ENCODE measurements around the gene LENEP.

- TF ChIP-seq EZH2 (IDR thresholded peaks at IDR 0.05; ENCODE audit: insufficient read depth, poor library complexity, severe bottlenecking), result no peak
- no peak for TF ChIP-seq EZH2phosphoT487 (IDR thresholded peaks at IDR 0.05; ENCODE audit: insufficient read depth, low read depth)
Observed at GRCh38 chr1:154945160-154945961, 48.0 kb upstream of the LENEP start.

Measured in GM23248 (cell line).